Posterior cingulate gyrus (tissue), 11 donors: ENCODE measurements around the gene MYO6.

Source experiments
- DNase-seq, 10 donors: peaks; one replicate each; pipeline versions ENCODE4 v3.0.0 to v3.0.0-alpha.2; 2020 to 2021; ENCODE audit warnings: mixed read lengths in 3 of 10
- intact Hi-C: fragments of 100-400 bp; cut with DNase I; formaldehyde crosslinking; loops from one replicate; pipeline ENCODE4 v1.15.1; 2023

The MYO6 gene

GRCh38 chr6:75819776-75820487 lies 70.9 kb downstream of the MYO6 start:
- intact Hi-C loops = no loop called here
- no peak for DNase-seq

DNA sequence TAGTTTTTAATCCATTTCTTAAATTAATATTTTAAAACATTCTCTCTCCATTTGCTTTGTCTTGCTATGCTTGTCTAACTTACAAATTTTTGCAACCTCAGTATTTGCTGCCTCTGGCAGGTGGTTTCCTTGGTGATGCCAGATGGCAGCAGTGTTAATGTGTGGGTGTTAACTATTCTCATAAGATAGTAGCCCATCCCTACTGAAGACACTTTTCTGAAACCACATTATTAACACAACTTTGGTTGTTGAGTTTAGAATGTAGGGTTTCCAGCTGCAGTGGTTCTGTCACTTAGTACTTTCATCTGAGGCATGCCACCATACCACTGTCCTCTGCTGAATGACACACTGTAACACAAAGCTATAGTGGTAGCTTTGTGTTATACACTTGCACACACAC lies 75.1 kb downstream of the MYO6 start:
- intact Hi-C loops = no loop called here

GRCh38 chr6:75827163-75827562 lies 78.1 kb downstream of the MYO6 start:
- intact Hi-C loops = no loop called here
- no peak for DNase-seq

More for the DNA sequence above, 75.1 kb downstream of the MYO6 start:
- DNase-seq = no peak

GRCh38 chr6:75830959-75831885 lies 82.2 kb downstream of the MYO6 start:
- intact Hi-C loops = no loop called here
- no peak for DNase-seq

- intact Hi-C loops = no loop called here
- no peak for DNase-seq
Observed at GRCh38 chr6:75834447-75834846, 85.4 kb downstream of the MYO6 start.

GRCh38 chr6:75842191-75842590 lies 93.2 kb downstream of the MYO6 start:
- DNase-seq = no peak
- intact Hi-C loops = no loop called here

GRCh38 chr6:75842732-75843131 lies 93.7 kb downstream of the MYO6 start:
- DNase-seq = no peak
- intact Hi-C loops = no loop called here

DNA sequence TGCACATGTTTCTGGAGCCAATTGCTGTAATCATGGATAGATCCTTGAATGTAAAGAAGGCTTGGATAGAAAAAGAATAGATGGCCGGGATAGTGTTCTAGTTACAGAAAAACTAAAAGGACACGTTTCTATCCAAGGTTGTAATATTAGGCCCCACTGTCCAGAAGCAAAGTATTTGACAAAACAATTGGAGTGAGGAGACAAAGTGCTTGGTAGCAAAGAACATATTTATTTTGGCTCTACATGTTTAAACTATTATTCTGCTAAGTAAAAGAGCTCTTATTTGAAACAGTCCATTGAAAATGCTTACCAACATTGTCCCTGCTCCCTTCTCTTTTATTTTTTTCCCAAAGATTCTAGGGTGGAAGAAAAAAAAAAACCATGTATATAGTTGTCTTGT lies 94.4 kb downstream of the MYO6 start:
- intact Hi-C loops = no loop called here
- DNase-seq = no peak

DNA sequence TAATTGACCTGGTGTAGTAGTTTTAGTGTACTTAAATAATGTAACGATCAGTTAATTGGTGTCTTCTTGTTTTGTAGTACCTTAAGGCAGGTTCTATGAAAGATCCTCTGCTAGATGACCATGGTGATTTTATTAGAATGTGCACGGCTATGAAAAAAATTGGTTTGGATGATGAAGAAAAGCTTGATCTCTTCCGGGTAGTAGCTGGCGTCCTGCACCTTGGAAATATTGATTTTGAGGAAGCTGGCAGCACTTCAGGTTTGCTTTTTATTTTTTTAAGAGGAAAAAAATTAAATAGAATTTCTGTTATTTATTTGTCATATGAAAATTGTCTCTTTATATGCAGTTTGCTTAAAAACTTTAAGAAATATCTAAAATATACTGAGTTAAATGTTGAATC lies 99.2 kb downstream of the MYO6 start:
- intact Hi-C loops = no loop called here

GRCh38 chr6:75849329-75850025 lies 100.4 kb downstream of the MYO6 start:
- intact Hi-C loops = no loop called here
- DNase-seq = no peak

More for the DNA sequence above, 99.2 kb downstream of the MYO6 start:
- DNase-seq = no peak

DNA sequence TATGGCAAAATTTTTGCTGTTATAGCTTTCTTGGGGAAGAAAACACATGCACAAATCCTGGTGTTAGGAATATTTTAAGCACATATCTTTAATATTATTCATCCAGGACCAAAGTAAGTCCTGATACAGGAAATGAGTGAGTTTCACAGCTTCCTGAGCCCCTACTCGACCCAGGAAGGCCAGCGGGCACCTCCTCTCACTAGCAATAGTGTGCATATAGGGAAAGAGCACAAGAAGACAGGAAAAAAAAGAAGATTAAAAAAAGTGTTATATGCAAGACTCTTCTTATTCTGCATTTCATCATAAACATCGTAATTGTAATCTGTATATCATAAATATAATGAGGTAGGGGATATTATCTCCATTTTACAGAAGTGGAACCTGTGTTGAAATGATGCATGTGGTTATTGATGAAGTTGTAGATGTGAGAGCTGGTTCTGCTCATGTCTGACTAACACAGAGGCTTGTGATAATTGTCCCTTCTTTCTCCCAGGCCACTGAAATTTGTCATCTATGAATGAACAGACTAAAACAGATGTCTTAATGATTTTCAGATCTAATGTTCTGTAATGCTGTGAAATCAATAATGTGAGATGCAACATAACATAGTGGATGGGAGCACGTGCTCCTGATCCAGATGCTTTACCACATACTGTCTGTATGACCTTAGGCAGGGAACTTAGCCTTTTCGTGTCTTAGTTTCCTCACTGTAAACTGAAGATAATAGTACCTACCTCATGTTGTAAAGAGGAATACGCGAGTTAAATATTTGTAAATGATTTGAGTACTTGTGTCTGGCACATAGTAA lies 101.2 kb downstream of the MYO6 start:
- intact Hi-C loops = no loop called here
- DNase-seq = no peak

GRCh38 chr6:75852721-75853120 lies 103.7 kb downstream of the MYO6 start:
- intact Hi-C loops = no loop called here

DNA sequence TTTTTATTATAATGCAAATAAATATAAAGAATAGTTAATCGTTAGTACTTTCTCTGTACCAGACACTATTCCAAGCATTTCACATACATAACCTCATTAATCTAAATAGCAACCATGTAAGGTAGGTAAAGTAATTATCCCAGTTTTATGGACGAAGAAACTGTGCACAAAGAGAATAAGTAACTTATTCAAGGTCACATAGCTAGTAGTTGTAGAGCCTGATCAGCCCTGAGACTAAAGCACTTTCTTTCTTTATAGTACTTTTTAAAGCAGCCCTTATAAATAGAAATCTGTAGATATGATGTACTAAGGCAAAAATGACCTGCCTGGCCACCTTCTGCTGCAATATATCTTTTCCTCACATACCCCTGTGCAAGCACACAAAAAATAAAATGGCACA lies 104.8 kb downstream of the MYO6 start:
- DNase-seq = no peak
- intact Hi-C loops = no loop called here

More at GRCh38 chr6:75852721-75853120, 103.7 kb downstream of the MYO6 start:
- DNase-seq = no peak

DNA sequence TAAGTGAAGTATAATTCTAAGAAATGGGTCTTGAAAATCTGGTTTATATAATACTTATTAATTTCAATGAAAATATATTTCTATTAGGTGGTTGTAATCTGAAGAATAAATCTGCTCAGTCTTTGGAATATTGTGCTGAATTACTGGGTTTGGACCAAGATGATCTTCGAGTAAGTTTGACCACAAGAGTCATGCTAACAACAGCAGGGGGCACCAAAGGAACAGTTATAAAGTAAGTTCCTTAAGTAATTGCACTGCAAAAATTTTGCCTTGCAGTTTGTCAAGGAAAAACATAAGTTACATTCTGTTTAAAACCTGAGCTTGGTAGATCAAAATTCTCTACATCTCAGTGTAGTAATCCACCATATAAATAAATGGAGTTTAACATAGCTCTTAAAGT lies 106.0 kb downstream of the MYO6 start:
- intact Hi-C loops = no loop called here
- DNase-seq = peak in 4 of 10 donors; percentile 8 to 46 (median 24)

DNA sequence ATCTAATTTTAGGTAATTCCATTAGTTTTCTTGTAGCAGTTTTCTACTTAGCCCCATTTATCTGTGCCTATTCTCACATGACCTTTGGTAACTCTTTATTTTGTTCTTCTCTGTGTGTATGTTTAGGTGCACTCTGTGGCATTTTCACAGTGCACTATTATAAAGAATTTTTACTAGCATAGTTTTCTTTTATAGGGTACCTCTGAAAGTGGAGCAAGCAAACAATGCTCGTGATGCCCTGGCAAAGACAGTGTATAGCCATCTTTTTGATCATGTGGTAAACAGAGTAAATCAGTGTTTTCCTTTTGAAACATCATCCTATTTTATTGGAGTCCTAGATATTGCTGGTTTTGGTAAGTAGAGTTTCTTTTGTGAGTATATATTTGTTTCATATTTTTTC lies 107.9 kb downstream of the MYO6 start:
- DNase-seq = no peak
- intact Hi-C loops = no loop called here

DNA sequence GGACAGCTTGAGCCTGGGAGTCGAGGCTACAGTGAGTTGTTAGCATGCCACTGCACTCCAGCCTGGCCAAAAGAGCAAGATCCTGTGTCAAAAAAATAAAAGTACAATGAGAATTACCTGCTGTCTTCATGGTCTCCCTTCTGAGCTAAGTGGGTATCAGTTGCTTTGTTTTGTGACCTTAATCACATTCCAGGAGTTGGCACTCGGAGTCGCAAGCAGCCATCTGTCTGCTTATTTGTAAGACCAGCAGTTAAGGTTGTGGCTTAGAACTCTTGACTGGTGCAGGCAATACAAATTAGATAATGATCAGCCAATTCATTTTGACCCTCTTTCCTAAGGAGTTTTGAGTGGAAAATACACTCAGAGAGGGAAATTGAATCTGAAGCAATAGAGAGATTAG lies 114.0 kb downstream of the MYO6 start:
- DNase-seq = no peak
- intact Hi-C loops = no loop called here

DNA sequence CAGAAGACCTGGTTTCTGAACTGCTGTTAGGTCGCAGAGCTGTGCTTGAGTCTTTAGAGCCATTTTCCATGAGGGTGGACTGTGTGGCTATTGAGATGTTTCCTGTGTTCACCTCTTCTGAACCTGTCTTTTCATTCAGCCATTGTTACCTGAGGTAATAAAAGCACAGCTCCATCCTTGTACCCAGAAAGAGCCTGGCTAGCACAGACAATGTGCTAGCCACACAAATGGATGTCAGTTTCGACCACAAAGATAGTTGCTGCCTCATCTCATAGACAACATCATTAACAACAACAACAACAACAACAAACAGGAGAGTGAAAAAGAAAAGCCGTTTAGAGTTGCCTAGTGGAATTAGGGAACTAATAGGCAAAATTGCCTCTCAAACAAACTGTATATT lies 114.7 kb downstream of the MYO6 start:
- intact Hi-C loops = no loop called here
- DNase-seq = no peak

DNA sequence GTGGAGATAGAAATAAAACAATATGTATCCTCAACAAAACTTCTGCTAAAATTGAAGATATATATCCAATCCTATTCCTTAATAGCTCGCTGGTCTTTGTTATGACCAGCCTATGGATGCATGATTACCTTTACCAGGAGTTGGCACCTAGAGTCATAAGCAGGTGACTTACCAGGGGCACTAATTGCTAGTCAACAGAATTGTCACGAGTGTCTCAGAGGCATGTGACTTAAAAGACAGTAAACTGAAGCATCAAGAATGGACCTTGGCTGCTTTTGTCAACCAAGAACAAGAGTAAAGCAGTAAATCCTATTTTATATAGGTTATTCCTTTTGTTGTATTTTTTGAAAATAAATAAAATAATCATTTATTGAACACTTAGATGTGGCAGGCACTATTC lies 115.4 kb downstream of the MYO6 start:
- intact Hi-C loops = no loop called here
- no peak for DNase-seq

DNA sequence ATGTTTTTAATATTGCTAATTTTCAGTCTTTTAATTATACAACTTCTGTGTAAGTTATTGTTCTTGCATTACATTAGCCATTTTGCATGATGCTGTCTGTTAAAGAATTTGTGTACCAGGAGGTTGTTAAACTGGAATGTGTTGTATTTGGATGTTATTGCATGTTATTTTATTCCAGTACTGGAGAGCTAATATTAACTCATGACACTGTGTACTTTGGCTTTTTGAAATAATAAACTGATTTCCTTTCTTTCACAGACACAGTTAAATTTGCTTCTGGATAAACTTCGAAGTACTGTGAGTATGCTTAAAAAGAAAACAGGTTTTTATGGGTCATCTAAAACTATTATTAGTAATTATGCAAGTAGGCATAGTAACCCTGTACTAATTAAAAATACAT lies 121.3 kb downstream of the MYO6 start:
- intact Hi-C loops = no loop called here

GRCh38 chr6:75874224-75874623 lies 125.2 kb downstream of the MYO6 start:
- no peak for DNase-seq
- intact Hi-C loops = no loop called here

More for the DNA sequence above, 121.3 kb downstream of the MYO6 start:
- DNase-seq = no peak
